Thyroid gland (tissue), 4 donors: ENCODE data around the gene AARS2. TPM values are rescaled to one million over a fixed set of nuclear protein-coding genes. Genes with fewer than 3 reads are reported as not detected.

Experiments
- DNase-seq, 2 donors: peaks; one replicate each; pipeline ENCODE4 v3.0.0-alpha.2; 2019
- H3K27ac ChIP-seq, 3 donors: fragments of 200-600 bp; sonication (generic); 1 replicate in 2 of 3; 2 replicates in 1 of 3; pipeline ENCODE4 v1.5.1; 2016 to 2019; ENCODE audit warnings: mild to moderate bottlenecking in 1 of 3, moderate library complexity in 1 of 3
- H3K27me3 ChIP-seq: fragments of 200-600 bp; sonication (generic); one replicate; pipeline ENCODE4 v1.5.1; 2019
- H3K36me3 ChIP-seq, 2 donors: fragments of 200-600 bp; sonication (generic); one replicate each; pipeline ENCODE4 v1.5.1; 2016 to 2019
- H3K4me1 ChIP-seq, 2 donors: fragments of 200-600 bp; sonication (generic); one replicate each; pipeline ENCODE4 v1.5.1; 2017 to 2019
- H3K4me3 ChIP-seq, 3 donors: fragments of 200-600 bp; sonication (generic); replicated peaks in 1 of 3; 1 replicate in 2 of 3; 2 replicates in 1 of 3; pipeline ENCODE4 v1.5.1; 2016; ENCODE audit warnings: mild to moderate bottlenecking in 1 of 3
- H3K9me3 ChIP-seq: fragments of 200-600 bp; sonication (generic); one replicate; pipeline ENCODE4 v1.5.1; 2017
- POLR2A ChIP-seq, 2 donors: fragments of 450-650 bp; IDR thresholded peaks; one replicate each; pipeline ENCODE4 v1.6.1; 2017; ENCODE audit warnings: antibody characterized with exemption in 2 of 2, mild to moderate bottlenecking in 2 of 2, moderate library complexity in 1 of 2
- WGBS, 2 donors: methylation state at CpG; one replicate each; pipeline ENCODE4 v1.1.5; 2017; 5-methylcytosine and 5-hydroxymethylcytosine counted together
- intact Hi-C: fragments of 100-400 bp; cut with DNase I; formaldehyde crosslinking; loops from one replicate; pipeline ENCODE4 v1.15.1; 2023
- microRNA counts, 2 donors: library from miRNA; unstranded; fragments of <30 nt; microRNA quantifications; one replicate each; lab custom pipeline; 2016 to 2017
- total RNA-seq, 4 donors: library from RNA; depleted of rRNA; stranded (reverse); fragments of >200 nt; gene quantifications; one replicate each; pipeline ENCODE4 v1.2.3, GENCODE V29; 2016
- TF ChIP-seq, protein P1 (sequence below), 6 experiments: fragments of 200-600 bp in 3 of 6; fragments of 450-650 bp in 3 of 6; sonication (generic) in 3 of 6; IDR thresholded peaks; one replicate each; pipeline ENCODE4 v1.5.1; 2016 to 2019; ENCODE audit warnings: antibody characterized with exemption in 6 of 6, mild to moderate bottlenecking in 2 of 6, inconsistent platforms in 1 of 6, moderate library complexity in 1 of 6

AARS2 gene
- total RNA-seq, 4 donors from 2014 or later = 9.7 to 18.0 (median 14.2) TPM

- no peak overlapping the region for H3K4me3 ChIP-seq
- intact Hi-C loops = no loop called here
- 83 to 85% methylated on average over 6 of the region's 6 CpGs for whole genome bisulfite sequencing, 2 donors
- no peak overlapping the region for H3K27ac ChIP-seq
- H3K4me1 ChIP-seq = peaks cover 8 to 26% of the 10 kb centered on the region in 2 donors
- no peaks in the 10 kb centered on the region for H3K27me3 ChIP-seq
- no peak for TF ChIP-seq POLR2A (IDR thresholded peaks at IDR 0.05)
- TF ChIP-seq, protein P1, sequence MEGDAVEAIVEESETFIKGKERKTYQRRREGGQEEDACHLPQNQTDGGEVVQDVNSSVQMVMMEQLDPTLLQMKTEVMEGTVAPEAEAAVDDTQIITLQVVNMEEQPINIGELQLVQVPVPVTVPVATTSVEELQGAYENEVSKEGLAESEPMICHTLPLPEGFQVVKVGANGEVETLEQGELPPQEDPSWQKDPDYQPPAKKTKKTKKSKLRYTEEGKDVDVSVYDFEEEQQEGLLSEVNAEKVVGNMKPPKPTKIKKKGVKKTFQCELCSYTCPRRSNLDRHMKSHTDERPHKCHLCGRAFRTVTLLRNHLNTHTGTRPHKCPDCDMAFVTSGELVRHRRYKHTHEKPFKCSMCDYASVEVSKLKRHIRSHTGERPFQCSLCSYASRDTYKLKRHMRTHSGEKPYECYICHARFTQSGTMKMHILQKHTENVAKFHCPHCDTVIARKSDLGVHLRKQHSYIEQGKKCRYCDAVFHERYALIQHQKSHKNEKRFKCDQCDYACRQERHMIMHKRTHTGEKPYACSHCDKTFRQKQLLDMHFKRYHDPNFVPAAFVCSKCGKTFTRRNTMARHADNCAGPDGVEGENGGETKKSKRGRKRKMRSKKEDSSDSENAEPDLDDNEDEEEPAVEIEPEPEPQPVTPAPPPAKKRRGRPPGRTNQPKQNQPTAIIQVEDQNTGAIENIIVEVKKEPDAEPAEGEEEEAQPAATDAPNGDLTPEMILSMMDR (IDR thresholded peaks at IDR 0.05) = no peak
- no peaks in the 10 kb centered on the region for H3K9me3 ChIP-seq
- DNase-seq = no peak
- H3K36me3 ChIP-seq = peaks cover 61 to 66% of the 10 kb centered on the region in 2 donors
Observed at GRCh38 chr6:44250067-44250717, 63.0 kb downstream of the AARS2 start.

MicroRNAs encoded within 50 kb of the gene (microRNA counts, 767-probe panel; counts per million panel counts)
- 0 counts per million in 2 donors for microRNA hsa-miR-4647 (lab: Ali Mortazavi, UCI)

Other genes with a start within 250 kb of the AARS2 start
- 10 to 100 TPM; 26.5 to 80.5 (median 31.1) TPM for gene MRPL14, start 185.9 kb downstream of the AARS2 start, total RNA-seq
- gene TMEM63B, start 185.8 kb downstream of the AARS2 start, total RNA-seq = 10 to 100 TPM; 21.6 to 41.7 (median 29.3) TPM
- gene CAPN11, start 154.5 kb downstream of the AARS2 start, total RNA-seq = 1 to 10 TPM in 1 of 4 donors, under 1 TPM in 1, not detected in 2; 0.22 to 1.7 TPM
- not detected for gene MYMX, start 96.4 kb downstream of the AARS2 start, total RNA-seq
- gene SLC29A1, start 89.8 kb downstream of the AARS2 start, total RNA-seq = 10 to 100 TPM; 39.7 to 83.3 (median 55.8) TPM
- gene HSP90AB1, start 66.2 kb downstream of the AARS2 start, total RNA-seq = 100 to 1,000 TPM; 556 to 669 (median 586) TPM
- gene SLC35B2, start 55.8 kb downstream of the AARS2 start, total RNA-seq = 10 to 100 TPM; 28.5 to 46.5 (median 41.8) TPM
- 10 to 100 TPM in 2 of 4 donors, 1 to 10 TPM in 2; 5.1 to 16.9 (median 13.2) TPM for gene NFKBIE, start 47.8 kb downstream of the AARS2 start, total RNA-seq
- not detected for gene TMEM151B, start 42.9 kb downstream of the AARS2 start, total RNA-seq
- not detected for gene SPATS1, start 29.3 kb upstream of the AARS2 start, total RNA-seq
- gene CDC5L, start 74.4 kb upstream of the AARS2 start, total RNA-seq = 10 to 100 TPM; 17.8 to 24.7 (median 20.8) TPM